CD14-positive monocyte (primary cell): ENCODE measurements around the gene SCN9A. TPM values are rescaled to one million over a fixed set of nuclear protein-coding genes. Genes with fewer than 3 reads are reported as not detected.

ENCODE experiments used
- DNase-seq, 3 donors: peaks; one replicate each; pipeline ENCODE4 v3.0.0-alpha.2; 2011 to 2022
- H2AFZ ChIP-seq: 2 replicates; pipeline ENCODE4 v1.6.0; 2012; ENCODE audit warnings: mild to moderate bottlenecking, low read depth, low read length, inconsistent platforms; ENCODE audit not compliant: insufficient read depth, poor library complexity, severe bottlenecking
- H3K27ac ChIP-seq, 2 donors: 1 replicate in 1 of 2; 2 replicates in 1 of 2; pipeline ENCODE4 v1.5.1; 2012 to 2013; ENCODE audit warnings: low read length in 2 of 2, control low read depth in 1 of 2, inconsistent platforms in 1 of 2, low read depth in 1 of 2, mild to moderate bottlenecking in 1 of 2
- H3K27me3 ChIP-seq, 2 donors: one replicate each; pipeline versions ENCODE4 v1.6.0 to v1.6.1; 2011 to 2013; ENCODE audit warnings: low read length in 2 of 2; ENCODE audit not compliant: control insufficient read depth in 2 of 2, insufficient read depth in 2 of 2
- H3K36me3 ChIP-seq, 2 donors: replicated peaks in 1 of 2; 1 replicate in 1 of 2; 2 replicates in 1 of 2; pipeline versions ENCODE4 v1.5.1 to v1.6.1; 2012 to 2013; ENCODE audit warnings: low read length in 2 of 2, control low read depth in 1 of 2, inconsistent platforms in 1 of 2, mild to moderate bottlenecking in 1 of 2; ENCODE audit not compliant: insufficient read depth in 2 of 2, control insufficient read depth in 1 of 2
- H3K4me1 ChIP-seq, 2 donors: 1 replicate in 1 of 2; 2 replicates in 1 of 2; pipeline versions ENCODE4 v1.5.1 to v1.6.1; 2012 to 2013; ENCODE audit warnings: low read length in 2 of 2, control low read depth in 1 of 2, inconsistent platforms in 1 of 2, mild to moderate bottlenecking in 1 of 2, moderate library complexity in 1 of 2; ENCODE audit not compliant: insufficient read depth in 2 of 2, control insufficient read depth in 1 of 2
- H3K4me2 ChIP-seq: replicated peaks from 2 replicates; pipeline ENCODE3; 2012; ENCODE audit warnings: low read length, moderate library complexity, mild to moderate bottlenecking; ENCODE audit not compliant: poor library complexity, severe bottlenecking; ENCODE audit errors: extremely low read depth
- H3K4me3 ChIP-seq, 3 experiments: fragments of 200-600 bp in 1 of 3; sonication (generic) in 1 of 3; replicated peaks in 1 of 3; 1 replicate in 2 of 3; 2 replicates in 1 of 3; pipeline ENCODE4 v1.5.1; 2011 to 2013; ENCODE audit warnings: low read length in 3 of 3, mild to moderate bottlenecking in 3 of 3, control low read depth in 2 of 3, low read depth in 2 of 3, inconsistent platforms in 1 of 3, moderate library complexity in 1 of 3
- H3K79me2 ChIP-seq: 2 replicates; pipeline ENCODE4 v1.6.0; 2012; ENCODE audit warnings: mild to moderate bottlenecking, control low read depth, inconsistent platforms, low read length, moderate library complexity; ENCODE audit not compliant: insufficient read depth
- H3K9ac ChIP-seq: 2 replicates; pipeline ENCODE4 v1.6.0; 2017; ENCODE audit warnings: low read length, mild to moderate bottlenecking; ENCODE audit not compliant: insufficient read depth, poor library complexity, severe bottlenecking
- H3K9me3 ChIP-seq, 2 donors: replicated peaks in 1 of 2; 1 replicate in 1 of 2; 2 replicates in 1 of 2; pipeline versions ENCODE4 v1.5.1 to v1.6.1; 2012 to 2013; ENCODE audit warnings: low read length in 2 of 2, control low read depth in 1 of 2; ENCODE audit not compliant: control insufficient read depth in 1 of 2, insufficient read depth in 1 of 2
- H4K20me1 ChIP-seq: 2 replicates; pipeline ENCODE4 v1.6.0; 2012; ENCODE audit warnings: mild to moderate bottlenecking, low read length, control low read depth, moderate library complexity; ENCODE audit not compliant: insufficient read depth
- H3K27ac Mint-ChIP-seq, 7 donors: one replicate each; pipeline ENCODE4 v1.8.0; 2020; ENCODE audit warnings: mild to moderate bottlenecking in 7 of 7, mixed read lengths in 7 of 7, moderate library complexity in 6 of 7, inconsistent platforms in 2 of 7
- H3K27me3 Mint-ChIP-seq, 3 donors: one replicate each; pipeline ENCODE4 v1.8.0; 2021 to 2022; ENCODE audit warnings: low read depth in 3 of 3, mild to moderate bottlenecking in 3 of 3, mixed read lengths in 3 of 3, moderate library complexity in 3 of 3, inconsistent platforms in 1 of 3
- H3K36me3 Mint-ChIP-seq, 2 donors: one replicate each; pipeline ENCODE4 v1.8.0; 2020; ENCODE audit warnings: mixed read lengths in 2 of 2, inconsistent platforms in 1 of 2, mild to moderate bottlenecking in 1 of 2
- H3K4me1 Mint-ChIP-seq: one replicate; pipeline ENCODE4 v1.8.0; 2020; ENCODE audit warnings: mild to moderate bottlenecking, mixed read lengths
- H3K4me3 Mint-ChIP-seq, 2 donors: one replicate each; pipeline ENCODE4 v1.8.0; 2020; ENCODE audit warnings: mild to moderate bottlenecking in 2 of 2, mixed read lengths in 2 of 2, moderate library complexity in 1 of 2
- H3K9me3 Mint-ChIP-seq, 7 donors: one replicate each; pipeline ENCODE4 v1.8.0; 2020 to 2022; ENCODE audit warnings: mixed read lengths in 7 of 7, mild to moderate bottlenecking in 6 of 7, moderate library complexity in 6 of 7, inconsistent platforms in 2 of 7
- CTCF ChIP-seq: fragments of 200-600 bp; IDR thresholded peaks from one replicate; pipeline ENCODE4 v1.8.0; 2022; ENCODE audit warnings: antibody characterized with exemption, mild to moderate bottlenecking
- WGBS: methylation state at CpG from one replicate; pipeline ENCODE4 v1.1.5; 2013; ENCODE audit warnings: missing lambda C conversion rate; ENCODE audit not compliant: insufficient coverage; 5-methylcytosine and 5-hydroxymethylcytosine counted together
- intact Hi-C, 2 donors: fragments of 100-400 bp; cut with micrococcal nuclease; formaldehyde crosslinking; loops; one replicate each; pipeline versions ENCODE4 v1.15.0 to v1.15.1; 2023
- polyA plus RNA-seq, 3 donors: library from polyadenylated mRNA; depleted of rRNA in 1 of 3; unstranded in 2 of 3; stranded (reverse) in 1 of 3; fragments of 300-500 nt in 2 of 3; fragments of >200 nt in 1 of 3; fragmentation: Illumina TruSeq in 2 of 3; gene quantifications; 1 replicate in 2 of 3; 2 replicates in 1 of 3; pipeline ENCODE4 v1.2.3, GENCODE V29; 2012 to 2021

SCN9A gene
- polyA plus RNA-seq, 3 donors = 0.24 to 0.67 (median 0.26) TPM

- no peaks in the 10 kb centered on the region for H4K20me1 ChIP-seq
- Mint-ChIP-seq H3K4me3 (no peak overlapping the region), H3K27ac (no peak overlapping the region), H3K9me3 (no peaks in the 10 kb centered on the region), H3K4me1 (no peaks in the 10 kb centered on the region), H3K36me3 (no peaks in the 10 kb centered on the region), H3K27me3 (no peaks in the 10 kb centered on the region)
- TF ChIP-seq CTCF = no peak
- no peaks in the 10 kb centered on the region for H3K79me2 ChIP-seq
- H3K9ac ChIP-seq = no peak overlapping the region
- intact Hi-C loops = no loop called here
- H3K27ac ChIP-seq = no peak overlapping the region
- no peaks in the 10 kb centered on the region for H3K4me1 ChIP-seq
- H3K9me3 ChIP-seq = no peaks in the 10 kb centered on the region
- H3K4me2 ChIP-seq = no peak overlapping the region
- 33% methylated on average over 3 of the region's 3 CpGs for WGBS
- no peak for DNase-seq
- H2AFZ ChIP-seq = no peak overlapping the region
- no peaks in the 10 kb centered on the region for H3K36me3 ChIP-seq
- no peaks in the 10 kb centered on the region for H3K27me3 ChIP-seq
- H3K4me3 ChIP-seq = no peak overlapping the region
Observed at GRCh38 chr2:166335284-166335683, 40.5 kb downstream of the SCN9A start.

- Histone ChIP-seq H3K79me2 (no peaks in the 10 kb centered on the region), H3K9ac (no peak overlapping the region), H3K9me3 (no peaks in the 10 kb centered on the region), H3K4me2 (no peak overlapping the region), H3K4me3 (no peak overlapping the region), H3K4me1 (no peaks in the 10 kb centered on the region), H2AFZ (no peak overlapping the region), H3K36me3 (no peaks in the 10 kb centered on the region), H3K27me3 (no peaks in the 10 kb centered on the region), H4K20me1 (no peaks in the 10 kb centered on the region), H3K27ac (no peak overlapping the region)
- intact Hi-C loops = no loop called here
- Mint-ChIP-seq H3K9me3 (no peaks in the 10 kb centered on the region), H3K4me1 (no peaks in the 10 kb centered on the region), H3K27ac (no peak overlapping the region), H3K36me3 (no peaks in the 10 kb centered on the region), H3K27me3 (peaks cover 0 to 1% (median 0%) of the 10 kb centered on the region in 3 donors), H3K4me3 (no peak overlapping the region)
- no peak for DNase-seq
- TF ChIP-seq CTCF = no peak
Observed at GRCh38 chr2:166334805-166335204, 40.9 kb downstream of the SCN9A start.
